Cardiac muscle cell (in vitro differentiated cells and primary cell): ENCODE results near the gene SERINC3. TPM values are rescaled to one million over a fixed set of nuclear protein-coding genes. Genes with fewer than 3 reads are reported as not detected.
"Not testable (repeated sequence)": the region's sequence is repeated elsewhere in the genome, so short reads cannot be mapped to it uniquely, and the experiment has no call there.

Source experiments
- DNase-seq, 2 donors: peaks; one replicate each; pipeline versions ENCODE4 v3.0.0 to v3.0.0-alpha.2; 2010 to 2017; ENCODE audit warnings: low read depth in 1 of 2, low spot score in 1 of 2
- H3K27ac ChIP-seq: fragments of 200-600 bp; sonication (generic); 2 replicates; pipeline ENCODE4 v1.5.1; 2016
- H3K27me3 ChIP-seq: fragments of 200-600 bp; sonication (generic); 2 replicates; pipeline ENCODE4 v1.6.0; 2016; ENCODE audit warnings: control low read depth
- H3K36me3 ChIP-seq: fragments of 200-600 bp; sonication (generic); 2 replicates; pipeline ENCODE4 v1.5.1; 2016; ENCODE audit warnings: control low read depth
- H3K4me1 ChIP-seq: fragments of 200-600 bp; sonication (generic); 2 replicates; pipeline ENCODE4 v1.8.1; 2017; ENCODE audit warnings: low read depth, mild to moderate bottlenecking, mixed run types
- H3K4me3 ChIP-seq: fragments of 200-600 bp; sonication (generic); 2 replicates; pipeline ENCODE4 v1.5.1; 2016; ENCODE audit warnings: mild to moderate bottlenecking
- H3K9me3 ChIP-seq: fragments of 200-600 bp; sonication (generic); 2 replicates; pipeline ENCODE4 v1.5.1; 2017; ENCODE audit warnings: low read depth, mild to moderate bottlenecking, control low read depth
- polyA plus RNA-seq: library from polyadenylated mRNA; unstranded; fragments of >200 nt; fragmentation: Nextera tagmentation; extraction: Ambion mirVana; gene quantifications from 2 replicates; pipeline ENCODE4 v1.2.1, GENCODE V29; 2016
- total RNA-seq: library from RNA; depleted of rRNA; stranded (reverse); fragments of >200 nt; gene quantifications from 2 replicates; pipeline ENCODE4 v1.2.3, GENCODE V29; 2016
- TF ChIP-seq, protein P1 (sequence below): IDR thresholded peaks from 2 replicates; pipeline ENCODE4 v1.5.1; 2012; ENCODE audit warnings: low read depth, mild to moderate bottlenecking, low read length

The SERINC3 gene
- total and polyA plus RNA-seq, 2 experiments from 2014 or later: 49.2 to 73.8 TPM

DNA sequence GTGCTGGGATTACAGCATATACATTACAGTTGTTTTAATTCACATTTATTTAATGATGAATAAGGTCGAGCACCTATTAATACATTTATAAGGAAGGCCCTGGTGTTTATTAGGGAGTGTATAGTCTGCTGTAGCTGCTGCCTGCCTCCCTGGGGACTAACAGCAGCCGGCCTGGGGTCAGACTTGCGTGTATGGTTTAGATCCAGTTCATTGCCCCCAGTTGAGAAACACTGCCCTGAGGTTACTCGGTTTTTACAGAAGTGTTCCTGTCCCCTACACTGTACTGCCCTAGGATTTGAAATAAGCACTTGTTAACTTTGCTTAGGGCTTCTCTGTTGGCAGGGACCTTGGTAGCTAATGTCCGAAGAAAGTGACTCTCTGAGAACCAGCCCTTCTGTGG lies 42.2 kb downstream of the SERINC3 start:
- DNase-seq: no peak
- Histone ChIP-seq H3K4me1 (no peaks in the 10 kb centered on the region), H3K4me3 (no peak overlapping the region), H3K27ac (no peak overlapping the region), H3K27me3 (no peaks in the 10 kb centered on the region), H3K9me3 (no peaks in the 10 kb centered on the region), H3K36me3 (peaks cover 10% of the 10 kb centered on the region)
- TF ChIP-seq, protein P1, sequence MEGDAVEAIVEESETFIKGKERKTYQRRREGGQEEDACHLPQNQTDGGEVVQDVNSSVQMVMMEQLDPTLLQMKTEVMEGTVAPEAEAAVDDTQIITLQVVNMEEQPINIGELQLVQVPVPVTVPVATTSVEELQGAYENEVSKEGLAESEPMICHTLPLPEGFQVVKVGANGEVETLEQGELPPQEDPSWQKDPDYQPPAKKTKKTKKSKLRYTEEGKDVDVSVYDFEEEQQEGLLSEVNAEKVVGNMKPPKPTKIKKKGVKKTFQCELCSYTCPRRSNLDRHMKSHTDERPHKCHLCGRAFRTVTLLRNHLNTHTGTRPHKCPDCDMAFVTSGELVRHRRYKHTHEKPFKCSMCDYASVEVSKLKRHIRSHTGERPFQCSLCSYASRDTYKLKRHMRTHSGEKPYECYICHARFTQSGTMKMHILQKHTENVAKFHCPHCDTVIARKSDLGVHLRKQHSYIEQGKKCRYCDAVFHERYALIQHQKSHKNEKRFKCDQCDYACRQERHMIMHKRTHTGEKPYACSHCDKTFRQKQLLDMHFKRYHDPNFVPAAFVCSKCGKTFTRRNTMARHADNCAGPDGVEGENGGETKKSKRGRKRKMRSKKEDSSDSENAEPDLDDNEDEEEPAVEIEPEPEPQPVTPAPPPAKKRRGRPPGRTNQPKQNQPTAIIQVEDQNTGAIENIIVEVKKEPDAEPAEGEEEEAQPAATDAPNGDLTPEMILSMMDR: no peak

DNA sequence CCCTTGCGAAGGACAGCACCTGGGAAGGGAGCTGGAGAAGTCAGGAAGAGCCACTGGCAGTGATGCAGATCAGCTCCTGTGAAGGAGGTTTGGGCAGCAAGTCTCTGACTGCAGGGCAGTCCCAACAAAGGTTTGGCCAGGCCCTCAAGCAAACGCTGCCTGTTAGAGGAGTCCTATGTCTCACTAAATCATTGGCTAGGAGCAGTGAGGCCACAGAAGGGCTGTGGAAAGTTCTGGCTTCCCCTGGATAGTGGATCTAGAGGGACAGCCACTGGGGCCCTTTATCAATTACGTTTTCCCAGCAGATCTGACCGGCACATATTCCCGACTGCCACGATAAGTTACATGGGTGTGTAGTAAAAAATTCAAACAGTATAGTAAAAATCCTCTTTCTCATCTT lies 43.7 kb downstream of the SERINC3 start:
- H3K27ac ChIP-seq: no peak overlapping the region
- H3K9me3 ChIP-seq: no peaks in the 10 kb centered on the region
- TF ChIP-seq, protein P1: no peak
- H3K27me3 ChIP-seq: no peaks in the 10 kb centered on the region
- no peaks in the 10 kb centered on the region for H3K4me1 ChIP-seq
- H3K4me3 ChIP-seq: no peak overlapping the region
- DNase-seq: no peak
- H3K36me3 ChIP-seq: peaks cover 5% of the 10 kb centered on the region

DNA sequence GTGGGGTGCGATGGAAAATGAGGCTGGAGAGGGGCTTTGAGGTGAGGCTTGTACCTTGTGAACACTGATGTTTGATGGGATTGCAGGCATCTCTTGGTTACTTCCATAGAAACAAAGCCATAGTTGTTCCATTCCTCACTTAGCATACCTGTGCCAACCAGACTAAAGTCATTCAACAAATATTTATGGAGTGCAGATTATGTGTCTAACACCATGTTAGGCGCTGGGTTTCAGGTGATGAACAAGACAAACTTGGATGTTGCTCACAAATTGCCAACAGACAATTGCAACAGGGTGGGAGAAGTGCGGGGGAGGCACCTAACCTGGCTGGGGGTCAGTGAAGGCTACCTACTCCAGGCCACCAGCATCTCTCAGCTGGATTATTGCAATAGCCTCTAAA lies 44.7 kb downstream of the SERINC3 start:
- Histone ChIP-seq H3K4me3 (no peak overlapping the region), H3K27ac (no peak overlapping the region)

DNA sequence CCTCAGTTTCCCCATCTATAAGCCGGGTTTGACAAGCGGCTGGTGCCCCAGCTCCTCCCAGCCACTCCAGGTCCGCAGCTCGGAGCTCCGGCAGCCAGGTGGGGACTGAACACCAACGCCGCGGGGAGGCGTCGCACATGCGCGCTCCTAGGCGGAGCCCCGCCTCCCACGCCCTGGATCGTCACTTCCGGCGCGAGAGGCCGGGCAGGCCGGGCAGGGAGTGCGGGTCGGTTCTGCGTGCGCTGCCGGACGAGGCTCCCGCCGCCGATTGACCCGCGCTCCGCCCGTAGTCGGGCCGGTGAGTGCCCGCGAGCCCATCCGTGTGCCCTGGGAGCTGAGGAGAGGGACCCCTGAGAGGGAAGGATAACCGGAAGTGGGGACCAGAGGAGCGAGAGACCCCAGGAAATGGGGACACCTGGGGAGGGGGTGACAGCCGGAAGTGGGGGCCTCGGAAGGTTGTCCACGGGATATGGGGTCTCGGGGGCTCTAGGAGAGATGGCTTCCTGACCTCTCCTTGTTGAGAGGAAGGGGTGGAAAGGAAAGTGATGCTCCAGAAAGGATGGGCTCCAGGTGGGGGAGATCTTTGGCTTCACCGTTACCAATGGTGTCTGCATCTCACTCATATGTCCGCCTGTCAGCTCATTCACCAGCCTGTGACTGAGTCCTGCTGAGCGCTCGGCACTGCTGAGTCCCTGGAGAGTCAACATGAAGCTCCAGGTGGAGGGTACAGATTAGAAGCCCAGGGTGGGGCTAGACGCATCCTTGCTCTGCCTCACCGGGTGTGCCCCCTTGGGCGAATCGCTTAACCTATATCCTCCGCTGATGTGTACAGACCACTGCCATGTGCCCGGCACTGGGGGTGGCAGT lies 45.9 kb downstream of the SERINC3 start, which contains the start of gene TTPAL:
TTPAL (plus strand) TSS at position 181 of the 867 bp plus-strand sequence. CDS start 4,126 bp downstream, outside the sequence.
- Histone ChIP-seq H3K27me3 (no peaks in the 10 kb centered on the region), H3K4me3 (peak within 1 kb of the TSS; percentile 72), H3K36me3 (no peaks in the 10 kb centered on the region), H3K9me3 (no peaks in the 10 kb centered on the region), H3K27ac (peak within 1 kb of the TSS; percentile 72), H3K4me1 (no peaks in the 10 kb centered on the region)
- TF ChIP-seq, protein P1: peak; percentile 36
- DNase-seq: peak; percentile 89 to 94

More for the DNA sequence above, 44.7 kb downstream of the SERINC3 start:
- Histone ChIP-seq H3K36me3 (peaks cover 5% of the 10 kb centered on the region), H3K27me3 (no peaks in the 10 kb centered on the region), H3K4me1 (no peaks in the 10 kb centered on the region), H3K9me3 (no peaks in the 10 kb centered on the region)
- TF ChIP-seq, protein P1: no peak
- no peak for DNase-seq

DNA sequence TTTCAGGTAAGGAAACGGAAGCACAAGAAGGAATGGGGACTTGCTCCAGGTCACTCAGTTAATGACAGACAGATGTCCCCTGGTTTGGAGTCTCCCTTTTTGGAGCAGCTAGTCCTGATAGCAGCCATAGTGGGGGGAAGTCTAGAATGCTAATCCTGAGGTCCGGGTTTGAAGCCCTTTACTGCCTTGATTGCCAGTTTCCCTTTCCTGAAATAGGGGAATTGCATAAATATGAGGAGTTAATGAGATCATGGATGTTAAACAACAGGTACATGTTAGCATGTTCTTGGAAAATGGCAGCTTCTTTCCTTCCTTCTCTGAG lies 46.5 kb downstream of the SERINC3 start:
- no peaks in the 10 kb centered on the region for H3K27me3 ChIP-seq
- no peaks in the 10 kb centered on the region for H3K36me3 ChIP-seq
- H3K4me3 ChIP-seq: peak overlapping the region; percentile 72
- H3K9me3 ChIP-seq: no peaks in the 10 kb centered on the region
- H3K27ac ChIP-seq: no peak overlapping the region
- no peaks in the 10 kb centered on the region for H3K4me1 ChIP-seq
- TF ChIP-seq, protein P1: no peak
- DNase-seq: no peak

DNA sequence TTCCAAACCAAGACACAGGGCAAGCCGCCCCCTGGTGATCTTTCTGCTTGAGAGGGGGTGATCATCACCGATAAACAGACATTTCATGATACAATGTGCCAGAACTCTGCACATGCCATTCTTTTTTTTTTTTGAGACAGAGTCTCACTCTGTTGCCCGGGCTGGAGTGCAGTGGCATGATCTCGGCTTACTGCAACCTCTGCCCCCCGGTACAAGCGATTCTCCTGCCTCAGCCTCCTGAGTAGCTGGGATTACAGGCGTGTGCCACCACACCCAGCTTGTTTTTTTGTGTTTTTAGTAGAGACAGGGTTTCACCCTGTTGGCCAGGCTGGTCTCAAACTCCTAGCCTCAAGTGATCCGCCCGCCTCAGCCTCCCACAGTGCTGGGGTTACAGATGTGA lies 49.6 kb downstream of the SERINC3 start:
- not testable (repeated sequence) for H3K36me3 ChIP-seq, H3K27me3 ChIP-seq, H3K27ac ChIP-seq, H3K4me3 ChIP-seq, H3K4me1 ChIP-seq, DNase-seq, H3K9me3 ChIP-seq
